HG03565 (cell line): Measurements from ENCODE around the gene DDX42.
"Not testable (repeated sequence)": the region's sequence is repeated elsewhere in the genome, so short reads cannot be mapped to it uniquely, and the experiment has no call there.

Experiments
- ATAC-seq: cut with Tn5 transposase; IDR thresholded peaks from one replicate; pipeline ENCODE4 v1.9.1; 2021; ENCODE audit warnings: mild to moderate bottlenecking, moderate library complexity; ENCODE audit not compliant: unreplicated experiment

DDX42 gene

GRCh38 chr17:63774969-63775265, 947 bp downstream of the DDX42 start:
- ATAC-seq: no peak

- no peak for ATAC-seq
Measured at GRCh38 chr17:63775420-63775819, 1.4 kb downstream of the DDX42 start.

GRCh38 chr17:63780507-63780906, 6.5 kb downstream of the DDX42 start:
- ATAC-seq: no peak

- no peak for ATAC-seq
Measured at GRCh38 chr17:63780928-63781327, 7.0 kb downstream of the DDX42 start.

GRCh38 chr17:63783522-63783921, 9.6 kb downstream of the DDX42 start:
- no peak for ATAC-seq

GRCh38 chr17:63785556-63785955, 11.6 kb downstream of the DDX42 start:
- no peak for ATAC-seq

GRCh38 chr17:63786117-63786516, 12.1 kb downstream of the DDX42 start:
- no peak for ATAC-seq

- no peak for ATAC-seq
Measured at GRCh38 chr17:63786971-63787711, 13.2 kb downstream of the DDX42 start.

GRCh38 chr17:63790057-63790456, 16.1 kb downstream of the DDX42 start:
- no peak for ATAC-seq

GRCh38 chr17:63792055-63792729, 18.2 kb downstream of the DDX42 start:
- ATAC-seq: no peak

- not testable (repeated sequence) for ATAC-seq
Measured at GRCh38 chr17:63796375-63796774, 22.4 kb downstream of the DDX42 start.

GRCh38 chr17:63798572-63799106, 24.7 kb downstream of the DDX42 start:
- no peak for ATAC-seq

GRCh38 chr17:63800783-63801182, 26.8 kb downstream of the DDX42 start:
- no peak for ATAC-seq

GRCh38 chr17:63804328-63804727, 30.4 kb downstream of the DDX42 start:
- no peak for ATAC-seq

GRCh38 chr17:63805591-63805990, 31.6 kb downstream of the DDX42 start:
- ATAC-seq: no peak

GRCh38 chr17:63809970-63810369, 36.0 kb downstream of the DDX42 start:
- ATAC-seq: no peak

- ATAC-seq: no peak
Measured at GRCh38 chr17:63816123-63816522, 42.2 kb downstream of the DDX42 start.

- ATAC-seq: no peak
Measured at GRCh38 chr17:63816669-63817068, 42.7 kb downstream of the DDX42 start.

- no peak for ATAC-seq
Measured at GRCh38 chr17:63817736-63818385, 43.9 kb downstream of the DDX42 start.

GRCh38 chr17:63819131-63819530, 45.2 kb downstream of the DDX42 start:
- no peak for ATAC-seq

- no peak for ATAC-seq
Measured at GRCh38 chr17:63819585-63820537, 45.9 kb downstream of the DDX42 start.
